Suprapubic skin (tissue), 4 donors: Measurements from ENCODE around the gene SLC7A9.

Source experiments
- EP300 ChIP-seq: sonication (generic); formaldehyde crosslinking; IDR thresholded peaks from one replicate; pipeline ENCODE4 v1.6.1; 2017; ENCODE audit warnings: antibody characterized with exemption
- POLR2A ChIP-seq, 2 donors: fragments of 450-650 bp; IDR thresholded peaks; one replicate each; pipeline ENCODE4 v1.6.1; 2017; ENCODE audit warnings: antibody characterized with exemption in 2 of 2, mild to moderate bottlenecking in 2 of 2, moderate library complexity in 2 of 2
- POLR2AphosphoS5 ChIP-seq, 3 donors: sonication (generic); formaldehyde crosslinking; IDR thresholded peaks; one replicate each; pipeline ENCODE4 v1.6.1; 2017; ENCODE audit warnings: antibody characterized with exemption in 3 of 3
- TF ChIP-seq, protein P1 (sequence below), 2 donors: fragments of 200-600 bp in 1 of 2; fragments of 450-650 bp in 1 of 2; sonication (generic) in 1 of 2; IDR thresholded peaks; one replicate each; pipeline ENCODE4 v1.5.1; 2016 to 2019; ENCODE audit warnings: antibody characterized with exemption in 2 of 2, mild to moderate bottlenecking in 1 of 2, moderate library complexity in 1 of 2

DNA sequence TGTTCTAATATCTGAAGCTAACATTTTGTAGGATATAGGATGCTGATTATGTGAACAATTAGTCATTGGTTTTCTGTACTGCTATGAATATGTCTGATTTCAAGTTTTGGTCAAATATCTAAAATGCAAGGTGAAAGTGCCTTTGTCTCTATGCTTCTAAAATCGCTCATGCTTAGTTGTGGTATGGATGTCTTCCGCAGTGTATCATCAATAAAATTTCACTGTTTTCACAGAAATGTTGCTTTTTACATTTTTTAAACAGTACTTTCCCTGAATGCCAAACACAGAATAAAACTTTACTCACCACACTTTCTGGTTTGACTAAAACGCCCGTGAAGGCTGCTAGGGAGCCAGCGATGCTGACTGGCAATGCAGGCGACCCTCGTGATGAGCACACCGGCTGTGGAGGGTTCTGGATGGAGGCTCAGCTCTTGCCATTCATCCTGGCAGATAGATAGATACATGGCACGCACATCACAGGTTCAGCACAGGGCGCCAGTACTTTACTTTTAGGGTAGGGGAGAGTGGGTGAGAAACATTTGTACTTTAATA, 40.1 kb downstream of the SLC7A9 start:
- TF ChIP-seq POLR2AphosphoS5 (IDR thresholded peaks at IDR 0.05) (no peak), POLR2A (IDR thresholded peaks at IDR 0.05) (no peak), EP300 (no peak)
- TF ChIP-seq, protein P1, sequence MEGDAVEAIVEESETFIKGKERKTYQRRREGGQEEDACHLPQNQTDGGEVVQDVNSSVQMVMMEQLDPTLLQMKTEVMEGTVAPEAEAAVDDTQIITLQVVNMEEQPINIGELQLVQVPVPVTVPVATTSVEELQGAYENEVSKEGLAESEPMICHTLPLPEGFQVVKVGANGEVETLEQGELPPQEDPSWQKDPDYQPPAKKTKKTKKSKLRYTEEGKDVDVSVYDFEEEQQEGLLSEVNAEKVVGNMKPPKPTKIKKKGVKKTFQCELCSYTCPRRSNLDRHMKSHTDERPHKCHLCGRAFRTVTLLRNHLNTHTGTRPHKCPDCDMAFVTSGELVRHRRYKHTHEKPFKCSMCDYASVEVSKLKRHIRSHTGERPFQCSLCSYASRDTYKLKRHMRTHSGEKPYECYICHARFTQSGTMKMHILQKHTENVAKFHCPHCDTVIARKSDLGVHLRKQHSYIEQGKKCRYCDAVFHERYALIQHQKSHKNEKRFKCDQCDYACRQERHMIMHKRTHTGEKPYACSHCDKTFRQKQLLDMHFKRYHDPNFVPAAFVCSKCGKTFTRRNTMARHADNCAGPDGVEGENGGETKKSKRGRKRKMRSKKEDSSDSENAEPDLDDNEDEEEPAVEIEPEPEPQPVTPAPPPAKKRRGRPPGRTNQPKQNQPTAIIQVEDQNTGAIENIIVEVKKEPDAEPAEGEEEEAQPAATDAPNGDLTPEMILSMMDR (IDR thresholded peaks at IDR 0.05) = no peak
